Loucy (cell line): ENCODE measurements around the gene MTREX.

ENCODE experiments used
- H2AFZ ChIP-seq: fragments of 200-600 bp; sonication (generic); 2 replicates; pipeline ENCODE4 v1.6.0; 2016; ENCODE audit warnings: antibody characterized with exemption, mild to moderate bottlenecking, low read length, moderate library complexity
- H3F3A ChIP-seq: fragments of 200-600 bp; 2 replicates; pipeline ENCODE4 v1.6.0; 2016; ENCODE audit warnings: antibody characterized with exemption, low read depth, mild to moderate bottlenecking
- H3K27me3 ChIP-seq: fragments of 200-600 bp; sonication (generic); 2 replicates; pipeline ENCODE4 v1.6.1; 2014; ENCODE audit warnings: low read length, mild to moderate bottlenecking; ENCODE audit not compliant: insufficient read depth, poor library complexity, severe bottlenecking
- H3K36me3 ChIP-seq: fragments of 200-600 bp; sonication (generic); 2 replicates; pipeline ENCODE4 v1.6.1; 2016; ENCODE audit warnings: low read length; ENCODE audit not compliant: insufficient read depth
- H3K4me1 ChIP-seq: fragments of 200-600 bp; sonication (generic); 2 replicates; pipeline ENCODE4 v1.5.1; 2014; ENCODE audit warnings: low read length, mild to moderate bottlenecking; ENCODE audit not compliant: insufficient read depth, poor library complexity, severe bottlenecking
- H3K4me2 ChIP-seq: fragments of 200-600 bp; sonication (generic); 2 replicates; pipeline ENCODE4 v1.6.0; 2014; ENCODE audit warnings: antibody characterized with exemption, low read length, low read depth, mild to moderate bottlenecking; ENCODE audit not compliant: poor library complexity, severe bottlenecking
- H3K4me3 ChIP-seq: fragments of 200-600 bp; sonication (generic); 2 replicates; pipeline ENCODE4 v1.5.1; 2014; ENCODE audit warnings: low read length, mild to moderate bottlenecking, mixed read lengths; ENCODE audit not compliant: poor library complexity, severe bottlenecking
- H3K79me2 ChIP-seq: fragments of 200-600 bp; sonication (generic); 2 replicates; pipeline ENCODE4 v1.6.1; 2014; ENCODE audit warnings: low read length; ENCODE audit not compliant: insufficient read depth
- H3K9ac ChIP-seq: fragments of 200-600 bp; sonication (generic); 2 replicates; pipeline ENCODE4 v1.6.0; 2014; ENCODE audit warnings: mild to moderate bottlenecking, low read depth, low read length, moderate library complexity; ENCODE audit not compliant: poor library complexity, severe bottlenecking
- H3K9me2 ChIP-seq: fragments of 200-600 bp; sonication (generic); replicated peaks from 2 replicates; pipeline ENCODE4 v1.6.1; 2016; ENCODE audit warnings: low read depth, low read length, mixed read lengths
- H3K9me3 ChIP-seq: fragments of 200-600 bp; sonication (generic); 2 replicates; pipeline ENCODE4 v1.6.1; 2014; ENCODE audit warnings: mild to moderate bottlenecking, antibody characterized with exemption, low read length, low read depth; ENCODE audit not compliant: insufficient read depth
- H4K20me1 ChIP-seq: fragments of 200-600 bp; sonication (generic); 2 replicates; pipeline ENCODE4 v1.6.0; 2014; ENCODE audit warnings: antibody characterized with exemption, low read length, mild to moderate bottlenecking; ENCODE audit not compliant: insufficient read depth, poor library complexity, severe bottlenecking
- CTCF ChIP-seq: fragments of 200-600 bp; sonication (generic); conservative IDR thresholded peaks from 2 replicates; pipeline ENCODE4 v1.5.1; 2014; ENCODE audit warnings: mild to moderate bottlenecking, antibody characterized with exemption, low read length
- EZH2phosphoT487 ChIP-seq: fragments of 200-600 bp; IDR thresholded peaks from 2 replicates; pipeline ENCODE4 v1.6.1; 2018; ENCODE audit warnings: antibody characterized with exemption, mild to moderate bottlenecking, moderate library complexity, borderline replicate concordance

Gene MTREX

DNA sequence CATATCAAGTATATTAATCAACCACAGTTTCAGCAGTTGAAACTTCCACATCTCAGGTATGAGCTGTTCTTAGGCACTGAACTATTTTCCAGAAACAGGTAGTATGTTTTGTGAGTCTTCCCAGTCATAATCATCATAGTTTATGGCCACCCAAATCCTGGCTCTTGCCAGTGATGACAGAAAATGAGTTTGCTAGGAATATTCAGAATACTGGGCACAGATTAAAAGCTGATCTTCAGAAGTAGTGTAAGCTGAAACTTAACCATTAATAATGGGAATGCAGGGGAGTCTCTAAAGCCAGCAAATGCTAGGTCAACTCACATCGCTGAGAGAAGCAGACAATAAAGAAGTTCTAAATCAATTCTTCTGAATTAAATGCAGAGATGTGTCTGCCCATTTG, 162.5 kb downstream of the MTREX start:
- no peaks in the 10 kb centered on the region for H4K20me1 ChIP-seq
- H3K9ac ChIP-seq, result no peak overlapping the region
- no peaks in the 10 kb centered on the region for H3K4me1 ChIP-seq
- H3K79me2 ChIP-seq, result no peaks in the 10 kb centered on the region
- H2AFZ ChIP-seq, result no peak overlapping the region
- no peaks in the 10 kb centered on the region for H3K36me3 ChIP-seq
- H3K4me2 ChIP-seq, result no peak overlapping the region
- no peaks in the 10 kb centered on the region for H3K9me2 ChIP-seq
- no peaks in the 10 kb centered on the region for H3K27me3 ChIP-seq
- no peak overlapping the region for H3K4me3 ChIP-seq
- TF ChIP-seq EZH2phosphoT487, result no peak
- TF ChIP-seq CTCF, result no peak
- H3K9me3 ChIP-seq, result no peaks in the 10 kb centered on the region
- no peaks in the 10 kb centered on the region for H3F3A ChIP-seq

GRCh38 chr5:55471468-55471867, 163.7 kb downstream of the MTREX start:
- H3K27me3 ChIP-seq, result no peaks in the 10 kb centered on the region
- H3K9me3 ChIP-seq, result no peaks in the 10 kb centered on the region
- no peaks in the 10 kb centered on the region for H3K79me2 ChIP-seq
- TF ChIP-seq CTCF (no peak), EZH2phosphoT487 (no peak)
- H3K36me3 ChIP-seq, result no peaks in the 10 kb centered on the region
- H3K9ac ChIP-seq, result no peak overlapping the region
- no peaks in the 10 kb centered on the region for H4K20me1 ChIP-seq
- H3K4me1 ChIP-seq, result no peaks in the 10 kb centered on the region
- no peaks in the 10 kb centered on the region for H3K9me2 ChIP-seq
- no peak overlapping the region for H2AFZ ChIP-seq
- no peaks in the 10 kb centered on the region for H3F3A ChIP-seq
- no peak overlapping the region for H3K4me3 ChIP-seq
- H3K4me2 ChIP-seq, result no peak overlapping the region

DNA sequence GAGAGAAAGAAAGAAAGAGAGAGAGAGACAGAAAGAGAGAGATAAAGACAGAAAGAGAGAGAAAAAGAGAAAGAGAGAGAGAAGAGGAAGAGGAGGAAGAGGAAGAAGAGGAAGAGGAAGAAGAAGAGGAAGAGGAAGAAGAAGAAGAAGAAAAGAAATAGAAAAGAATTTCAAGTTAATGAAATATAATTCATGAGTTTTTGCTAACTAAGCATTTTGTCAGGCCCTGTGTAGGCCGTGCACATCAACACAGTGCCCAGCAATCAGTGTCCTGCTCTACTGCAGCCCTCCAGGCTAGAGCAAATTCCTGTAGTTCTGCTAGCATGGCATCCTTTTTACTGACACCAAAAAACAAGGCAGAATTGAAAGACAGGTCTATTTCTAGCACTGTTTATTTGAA, 164.9 kb downstream of the MTREX start:
- no peak for TF ChIP-seq CTCF
- no peak for TF ChIP-seq EZH2phosphoT487

More for the DNA sequence above, 164.9 kb downstream of the MTREX start:
- H3K79me2 ChIP-seq, result no peaks in the 10 kb centered on the region
- H3K9me3 ChIP-seq, result no peaks in the 10 kb centered on the region
- no peaks in the 10 kb centered on the region for H3K4me1 ChIP-seq
- no peak overlapping the region for H3K4me2 ChIP-seq
- H2AFZ ChIP-seq, result no peak overlapping the region
- H4K20me1 ChIP-seq, result no peaks in the 10 kb centered on the region
- no peaks in the 10 kb centered on the region for H3F3A ChIP-seq
- H3K9me2 ChIP-seq, result no peaks in the 10 kb centered on the region
- no peaks in the 10 kb centered on the region for H3K27me3 ChIP-seq
- no peak overlapping the region for H3K4me3 ChIP-seq
- H3K36me3 ChIP-seq, result no peaks in the 10 kb centered on the region
- H3K9ac ChIP-seq, result no peak overlapping the region
